ENCODE measurements around the gene LNX2. TPM values are rescaled to one million over a fixed set of nuclear protein-coding genes. Genes with fewer than 3 reads are reported as not detected.
A peak's percentile ranks its signal among the peaks of the same experiment; 100 is the strongest.

LNX2 gene
- total RNA-seq, 1 experiment from 2014 or later = 6.4 TPM

DNA sequence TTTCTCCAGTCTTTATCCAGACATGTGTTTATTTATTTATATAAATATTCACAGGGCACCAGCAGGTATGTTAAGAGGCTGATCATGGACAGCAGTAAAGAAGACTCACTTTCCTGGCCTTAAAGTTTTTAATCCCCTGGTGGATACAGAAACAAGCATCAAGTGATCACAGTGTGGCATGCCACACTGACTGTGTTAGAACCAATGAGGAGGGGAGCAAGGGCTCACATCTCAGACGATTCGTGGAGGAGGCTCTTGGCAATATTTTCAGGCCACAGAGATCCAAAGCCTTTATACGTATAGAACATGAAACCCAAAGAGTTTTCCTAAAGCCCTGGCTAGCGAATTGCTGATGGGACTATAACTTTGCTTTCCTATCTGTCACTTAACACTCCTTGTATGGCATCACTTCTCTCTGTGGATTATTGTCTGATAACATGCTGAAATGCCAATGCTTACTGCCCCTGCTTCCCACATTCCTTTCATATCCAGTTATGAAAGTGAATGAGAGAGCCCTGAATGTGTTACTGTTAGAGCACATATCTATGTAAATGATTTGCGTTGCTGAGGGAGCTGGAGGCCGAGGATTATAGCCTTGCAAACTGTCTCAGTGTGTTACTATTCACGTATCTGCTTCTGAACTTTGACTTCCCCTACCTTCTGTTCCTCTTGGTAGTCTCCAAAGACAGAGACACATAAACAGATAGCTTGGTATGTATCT, 39.0 kb upstream of the LNX2 start:
- Histone ChIP-seq H3K36me3 (ENCODE audit: insufficient read depth, low read length, poor library complexity, severe bottlenecking) (no peaks in the 10 kb centered on the region), H3K4me1 (ENCODE audit: insufficient read depth, low read length, poor library complexity, severe bottlenecking) (peaks cover 4% of the 10 kb centered on the region), H3K9me3 (ENCODE audit: low read depth, low read length, poor library complexity, severe bottlenecking) (no peaks in the 10 kb centered on the region), H3K4me3 (ENCODE audit: low read depth, low read length, poor library complexity, severe bottlenecking) (no peak overlapping the region), H3K27ac (ENCODE audit: low read depth, low read length, poor library complexity, severe bottlenecking) (peak overlapping the region; percentile 19), H3K27me3 (replicated peaks; ENCODE audit: insufficient read depth, low read depth, low read length, poor library complexity) (no peaks in the 10 kb centered on the region)
- DNase-seq (ENCODE audit: low spot score) = no peak
- ChIA-PET CTCF (interaction anchor here (0.6 kb wide), 1 partner anchor 1803 kb away, joined by 3 read pairs; no protein-coding TSS in a partner anchor), POLR2A (ENCODE audit: low non-redundant PET) (no interaction called here)
- no TSS peak for BruUV-seq (replicated peaks)
- TF ChIP-seq EZH2 (IDR thresholded peaks at IDR 0.05; ENCODE audit: borderline replicate concordance, low read depth, low read length, poor library complexity, severe bottlenecking) = no peak
- TF ChIP-seq CTCF (conservative IDR thresholded peaks at IDR 0.05; ENCODE audit: low read depth, low read length) = no peak
- intact Hi-C loops (cut with micrococcal nuclease; ENCODE audit: unreplicated experiment) = no loop called here

DNA sequence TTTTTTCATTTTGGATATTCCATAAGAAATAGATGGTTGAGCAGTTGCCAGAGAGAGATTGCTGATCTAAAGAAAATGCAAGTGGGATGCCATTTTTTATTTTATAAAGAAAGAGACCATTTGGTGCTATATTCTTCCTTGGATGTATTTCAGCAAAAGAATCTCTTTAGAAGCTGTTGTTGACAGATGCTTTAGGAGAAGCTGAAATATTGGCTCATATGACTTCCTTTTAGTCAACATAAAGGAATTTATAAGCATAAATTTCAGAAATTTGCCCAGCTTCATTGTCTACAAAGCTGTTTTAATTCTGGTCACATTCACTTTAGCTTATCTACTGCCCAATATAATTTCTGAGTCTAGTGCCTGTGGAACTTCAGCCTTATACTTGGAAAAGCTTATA, 38.2 kb upstream of the LNX2 start:
- peaks cover 4% of the 10 kb centered on the region for H3K4me1 ChIP-seq (ENCODE audit: insufficient read depth, low read length, poor library complexity, severe bottlenecking)
- TF ChIP-seq CTCF (conservative IDR thresholded peaks at IDR 0.05; ENCODE audit: low read depth, low read length) = no peak
- TF ChIP-seq EZH2 (IDR thresholded peaks at IDR 0.05; ENCODE audit: borderline replicate concordance, low read depth, low read length, poor library complexity, severe bottlenecking) = no peak
- DNase-seq (ENCODE audit: low spot score) = peak; percentile 12
- CTCF ChIA-PET = no interaction called here
- H3K9me3 ChIP-seq (ENCODE audit: low read depth, low read length, poor library complexity, severe bottlenecking) = no peaks in the 10 kb centered on the region
- H3K27ac ChIP-seq (ENCODE audit: low read depth, low read length, poor library complexity, severe bottlenecking) = no peak overlapping the region
- H3K36me3 ChIP-seq (ENCODE audit: insufficient read depth, low read length, poor library complexity, severe bottlenecking) = no peaks in the 10 kb centered on the region
- no peak overlapping the region for H3K4me3 ChIP-seq (ENCODE audit: low read depth, low read length, poor library complexity, severe bottlenecking)
- no peaks in the 10 kb centered on the region for H3K27me3 ChIP-seq (replicated peaks; ENCODE audit: insufficient read depth, low read depth, low read length, poor library complexity)
- POLR2A ChIA-PET (ENCODE audit: low non-redundant PET) = no interaction called here
- no TSS peak for BruUV-seq (replicated peaks)
- intact Hi-C loops (cut with micrococcal nuclease; ENCODE audit: unreplicated experiment) = no loop called here

DNA sequence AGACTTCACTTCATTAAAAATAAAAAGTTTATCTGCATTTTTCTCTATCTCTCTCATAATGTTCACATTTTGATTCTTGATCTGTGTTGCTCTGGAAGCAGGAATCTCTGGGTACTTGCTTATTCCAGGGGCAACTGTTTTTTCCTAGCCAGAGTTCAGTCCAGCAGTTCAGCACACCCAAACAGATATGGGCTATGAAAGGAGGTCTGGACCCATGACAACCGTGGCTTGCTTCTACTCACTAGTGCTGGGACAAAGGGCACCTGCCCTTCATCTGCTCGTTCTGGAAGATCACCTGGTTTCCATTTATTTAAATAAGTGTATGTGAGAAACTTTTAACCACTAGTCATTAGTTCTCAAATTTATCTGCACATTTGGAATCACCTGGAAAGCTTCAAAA, 37.4 kb upstream of the LNX2 start:
- Histone ChIP-seq H3K4me1 (ENCODE audit: insufficient read depth, low read length, poor library complexity, severe bottlenecking) (peaks cover 4% of the 10 kb centered on the region), H3K9me3 (ENCODE audit: low read depth, low read length, poor library complexity, severe bottlenecking) (no peaks in the 10 kb centered on the region), H3K4me3 (ENCODE audit: low read depth, low read length, poor library complexity, severe bottlenecking) (no peak overlapping the region), H3K36me3 (ENCODE audit: insufficient read depth, low read length, poor library complexity, severe bottlenecking) (no peaks in the 10 kb centered on the region), H3K27me3 (replicated peaks; ENCODE audit: insufficient read depth, low read depth, low read length, poor library complexity) (no peaks in the 10 kb centered on the region), H3K27ac (ENCODE audit: low read depth, low read length, poor library complexity, severe bottlenecking) (no peak overlapping the region)
- ChIA-PET POLR2A (ENCODE audit: low non-redundant PET) (no interaction called here), CTCF (no interaction called here)
- no peak for DNase-seq (ENCODE audit: low spot score)
- TF ChIP-seq EZH2 (IDR thresholded peaks at IDR 0.05; ENCODE audit: borderline replicate concordance, low read depth, low read length, poor library complexity, severe bottlenecking) (no peak), CTCF (conservative IDR thresholded peaks at IDR 0.05; ENCODE audit: low read depth, low read length) (no peak)
- BruUV-seq (replicated peaks) = no TSS peak
- intact Hi-C loops (cut with micrococcal nuclease; ENCODE audit: unreplicated experiment) = no loop called here

All from A673 (cell line).